ENCODE measurements around the gene KCNV2.

KCNV2 gene

GRCh38 chr9:2722715-2723114 lies 5.4 kb downstream of the KCNV2 start:
- no peak for DNase-seq

DNA sequence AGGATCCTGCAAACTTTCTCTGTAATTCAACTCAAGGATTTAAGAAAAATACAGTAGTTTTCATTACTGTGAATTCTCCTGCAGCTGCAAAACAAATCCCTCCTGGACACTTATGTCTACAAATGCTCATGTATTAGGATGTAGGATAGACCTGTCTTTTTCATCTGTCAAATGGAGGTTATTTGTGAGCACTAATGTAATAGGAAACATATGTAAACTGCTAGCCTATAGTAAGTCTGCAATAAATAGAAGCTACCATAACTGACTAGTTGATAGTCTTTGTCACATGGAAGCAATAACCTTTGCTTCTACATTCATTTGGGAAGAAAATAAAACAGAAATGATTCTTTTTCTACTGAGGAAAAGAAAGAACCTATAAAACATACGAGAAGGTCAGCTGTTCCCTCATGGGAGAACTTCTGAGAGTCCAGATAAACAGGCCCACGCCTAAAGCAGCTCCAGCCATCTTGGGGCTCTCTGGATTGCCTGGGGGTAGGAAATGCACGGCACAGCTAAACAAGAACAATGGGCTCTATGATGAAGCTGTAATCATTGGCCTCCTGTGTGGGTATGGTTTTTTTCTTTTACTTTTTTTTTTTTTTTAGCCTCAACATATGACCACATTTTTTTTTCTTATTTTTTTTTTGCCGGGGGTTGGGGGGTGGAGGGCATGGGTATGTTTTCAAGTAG lies 6.2 kb downstream of the KCNV2 start:
- no peak for DNase-seq

- DNase-seq, result no peak
Measured at GRCh38 chr9:2725126-2725525, 7.8 kb downstream of the KCNV2 start.

GRCh38 chr9:2725898-2726649 lies 8.8 kb downstream of the KCNV2 start:
- DNase-seq, result no peak

- DNase-seq, result no peak
Measured at GRCh38 chr9:2726650-2727340, 9.5 kb downstream of the KCNV2 start.

DNA sequence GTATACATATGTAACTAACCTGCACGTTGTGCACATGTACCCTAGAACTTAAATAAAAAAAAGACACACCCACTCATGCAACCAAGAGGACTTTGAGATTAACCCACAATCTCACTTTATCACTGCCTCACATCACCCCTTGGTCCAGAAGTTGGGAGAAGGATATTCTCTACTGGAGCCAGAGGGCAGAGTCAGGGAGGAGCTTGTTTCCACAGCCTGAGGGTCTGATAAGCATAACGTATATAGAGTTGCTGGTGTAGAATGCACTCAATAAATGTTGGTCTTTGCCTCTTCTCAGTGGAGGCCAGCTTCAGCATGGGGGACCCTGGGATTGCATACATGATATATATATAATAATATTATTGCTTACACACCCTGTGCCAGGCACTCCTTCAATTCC lies 10.1 kb downstream of the KCNV2 start:
- DNase-seq, result no peak

GRCh38 chr9:2727966-2728613 lies 10.8 kb downstream of the KCNV2 start:
- no peak for DNase-seq

DNA sequence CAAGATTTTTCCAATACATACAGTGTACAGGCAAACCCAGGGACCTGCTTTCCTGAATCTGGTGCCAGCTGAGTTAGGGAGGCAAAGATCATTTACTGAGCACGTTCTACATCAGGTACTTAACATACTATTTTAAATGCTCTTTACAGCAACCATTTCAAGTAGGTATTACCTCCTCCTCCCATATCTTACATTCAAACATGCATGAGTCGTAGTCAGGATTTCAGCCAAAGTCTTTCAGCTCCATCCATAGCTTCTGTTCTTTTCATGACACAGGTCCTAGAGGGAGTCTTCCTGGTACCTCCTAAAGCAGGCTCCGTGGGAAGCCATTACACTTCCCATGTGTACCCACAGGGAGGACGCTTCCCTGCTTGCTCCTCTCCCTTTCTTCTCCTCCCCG lies 11.7 kb downstream of the KCNV2 start:
- DNase-seq, result no peak

GRCh38 chr9:2729721-2730120 lies 12.4 kb downstream of the KCNV2 start:
- DNase-seq, result no peak

DNA sequence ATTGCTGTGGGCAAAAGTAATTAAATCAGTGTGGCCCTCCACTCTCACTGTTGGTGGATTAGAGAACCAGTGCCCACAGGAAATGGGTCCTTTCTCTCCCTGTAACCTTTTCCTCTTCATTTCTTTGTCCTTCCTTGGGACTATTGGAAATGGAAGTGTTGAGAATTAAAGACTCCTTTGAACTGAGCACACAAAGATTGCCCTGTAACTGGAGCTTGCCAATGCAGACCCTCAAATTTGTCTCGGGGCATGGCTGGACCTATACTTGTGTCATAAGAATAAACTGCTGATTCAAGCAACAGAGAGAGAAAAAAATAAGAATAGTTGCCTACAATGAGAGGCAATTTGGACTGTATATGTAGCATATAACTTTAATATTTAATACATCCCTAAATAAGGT lies 13.7 kb downstream of the KCNV2 start:
- DNase-seq, result no peak

GRCh38 chr9:2732492-2732891 lies 15.2 kb downstream of the KCNV2 start:
- no peak for DNase-seq

- no peak for DNase-seq
Measured at GRCh38 chr9:2740616-2741015, 23.3 kb downstream of the KCNV2 start.

- DNase-seq, result no peak
Measured at GRCh38 chr9:2741441-2742158, 24.3 kb downstream of the KCNV2 start.

DNA sequence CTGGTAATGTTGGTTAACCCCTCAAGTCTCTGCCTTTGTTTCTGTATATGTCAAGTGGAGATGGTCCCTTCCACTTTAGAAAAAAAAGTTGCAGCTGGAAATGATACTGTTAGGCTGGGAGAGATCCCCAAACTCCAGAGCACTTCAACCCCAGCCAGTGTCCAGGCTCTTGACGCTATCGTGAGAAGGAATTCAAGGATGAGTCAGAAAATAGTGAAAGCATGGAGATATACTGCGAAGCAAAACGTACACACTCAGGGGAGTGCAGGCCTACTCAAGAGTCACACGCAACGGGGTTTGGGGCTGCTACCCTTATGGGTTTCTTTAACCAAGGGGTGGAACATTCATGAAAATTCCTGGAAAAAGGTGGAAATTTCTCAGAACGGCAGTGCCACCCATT lies 24.9 kb downstream of the KCNV2 start:
- no peak for DNase-seq

DNA sequence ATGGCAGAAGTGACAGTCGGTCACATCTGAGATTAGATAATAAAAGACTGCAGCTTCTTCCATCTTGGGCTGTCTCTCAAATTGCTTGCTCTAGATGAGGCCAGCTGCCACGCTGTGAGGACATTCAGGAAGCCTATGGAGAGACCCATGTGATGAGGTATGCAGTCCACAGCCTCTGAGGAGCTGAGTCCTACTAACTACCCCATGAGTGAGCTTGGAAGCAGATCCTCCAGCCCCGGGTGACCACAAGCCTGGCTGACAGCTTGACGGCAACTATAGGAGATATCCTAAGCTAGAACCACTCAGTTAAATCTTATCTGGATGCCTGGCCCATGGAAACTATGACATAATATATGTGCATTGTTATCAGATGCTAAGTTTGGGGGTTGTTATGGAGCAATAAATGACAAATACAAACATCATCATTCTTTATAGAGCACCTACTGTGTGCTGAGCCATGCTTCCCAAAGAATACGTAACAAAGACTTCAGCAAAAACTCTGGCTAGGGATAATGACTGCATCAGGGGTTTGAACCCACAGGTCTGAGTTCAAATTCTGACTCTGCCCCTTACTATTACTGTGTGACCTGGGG lies 26.7 kb downstream of the KCNV2 start:
- DNase-seq, result no peak

DNA sequence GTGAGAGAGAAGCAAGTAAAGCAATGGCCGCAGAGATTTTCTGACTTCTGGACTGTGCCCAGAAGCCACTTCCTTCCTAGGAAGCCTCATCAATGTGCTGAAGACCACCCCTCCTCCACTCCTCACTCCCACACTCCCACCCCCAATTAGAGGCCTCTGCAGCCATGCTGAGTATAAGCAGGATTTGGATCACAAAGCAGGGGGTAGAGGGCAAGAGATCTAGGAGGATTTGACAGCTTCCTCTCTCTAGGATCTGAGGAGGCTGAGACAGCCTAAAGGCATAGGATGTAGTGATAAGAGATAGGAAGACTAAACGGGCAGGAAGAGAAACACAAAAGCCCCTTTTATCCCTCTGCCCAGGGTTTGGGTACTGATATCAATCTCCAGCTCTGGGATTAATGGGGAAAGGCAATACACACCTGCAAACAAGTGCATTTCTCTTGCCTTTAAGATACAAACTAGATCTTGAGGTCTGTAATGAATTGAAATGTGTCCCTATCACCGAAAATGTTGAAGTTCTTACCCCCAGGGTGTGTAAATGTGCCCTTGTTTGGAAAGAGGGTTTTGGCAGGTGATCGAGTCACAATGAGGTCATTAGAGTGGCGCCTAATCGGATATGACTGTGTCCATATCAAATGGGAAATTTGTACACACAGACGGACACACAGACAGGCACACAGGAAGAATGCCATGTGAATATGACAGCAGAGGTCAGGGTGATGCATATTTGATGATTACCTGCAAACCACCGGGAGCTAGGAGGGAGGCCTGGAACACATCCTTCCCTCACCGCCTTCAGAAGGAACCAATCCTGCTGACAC lies 28.5 kb downstream of the KCNV2 start:
- no peak for DNase-seq

- no peak for DNase-seq
Measured at GRCh38 chr9:2749485-2749884, 32.2 kb downstream of the KCNV2 start.

- no peak for DNase-seq
Measured at GRCh38 chr9:2755285-2755684, 38.0 kb downstream of the KCNV2 start.

GRCh38 chr9:2758162-2758897 lies 41.0 kb downstream of the KCNV2 start:
- DNase-seq, result no peak

- no peak for DNase-seq
Measured at GRCh38 chr9:2758898-2759510, 41.7 kb downstream of the KCNV2 start.

Measured in GOT3 (cell line).